Mononuclear cell (primary cell): ENCODE measurements around the gene KIF2C. TPM values are rescaled to one million over a fixed set of nuclear protein-coding genes. Genes with fewer than 3 reads are reported as not detected.
"Not testable (repeated sequence)": the region's sequence is repeated elsewhere in the genome, so short reads cannot be mapped to it uniquely, and the experiment has no call there.

Source experiments
- H3K27me3 ChIP-seq: 2 replicates; pipeline ENCODE4 v1.6.0; 2011; ENCODE audit warnings: low read length, control low read depth; ENCODE audit not compliant: insufficient read depth
- H3K4me1 ChIP-seq: 2 replicates; pipeline ENCODE4 v1.5.1; 2011; ENCODE audit warnings: mild to moderate bottlenecking, low read length, control low read depth; ENCODE audit not compliant: insufficient read depth
- H3K4me3 ChIP-seq: 2 replicates; pipeline ENCODE4 v1.5.1; 2011; ENCODE audit warnings: mild to moderate bottlenecking, low read length, moderate library complexity
- H3K9me3 ChIP-seq: 2 replicates; pipeline ENCODE4 v1.5.1; 2011; ENCODE audit warnings: low read depth, mild to moderate bottlenecking, control low read depth, low read length
- total RNA-seq: library from RNA; depleted of rRNA; stranded (reverse); fragments of >200 nt; gene quantifications from one replicate; pipeline ENCODE4 v1.2.3, GENCODE V29; 2012

Gene KIF2C
- total RNA-seq, 1 donor = 0.21 TPM

DNA sequence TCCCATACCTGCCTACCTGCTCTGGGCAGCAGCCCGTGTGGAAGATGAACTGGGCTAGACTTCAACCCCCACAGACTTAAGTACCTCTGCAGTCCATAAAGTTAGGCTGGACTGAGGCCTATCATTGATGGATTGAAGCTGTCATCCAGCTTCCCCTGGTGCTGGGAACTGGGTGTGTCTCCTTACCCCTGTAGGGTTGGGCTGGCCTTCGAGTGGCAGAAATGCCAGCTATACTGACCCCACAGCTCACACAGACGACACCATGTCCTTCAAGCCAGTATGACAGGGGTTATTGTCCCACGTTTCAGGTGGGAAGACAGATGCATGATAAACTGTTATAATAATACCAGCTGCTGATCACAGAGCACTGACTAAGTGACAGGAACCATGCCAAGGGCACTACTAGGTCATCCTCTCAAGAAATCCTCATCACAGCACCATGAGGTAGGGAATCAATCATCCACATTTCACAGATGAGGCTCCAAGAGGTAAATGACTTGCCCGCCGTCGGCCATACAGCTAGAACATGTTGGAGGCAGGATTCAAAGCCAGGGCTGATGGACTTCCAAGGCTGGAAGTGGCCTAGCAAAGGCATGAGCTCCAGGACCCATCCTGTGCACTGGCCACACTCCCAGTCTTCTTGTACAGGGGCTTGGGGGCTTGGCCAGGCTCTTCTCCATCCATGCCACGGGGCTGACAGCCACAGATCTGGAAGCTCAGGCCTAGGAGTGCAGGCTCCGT is 48.7 kb downstream of the KIF2C start, which contains the start of gene BEST4:
TSS of gene BEST4 (minus strand) at position 51 of the 741 bp plus-strand sequence. CDS start 465 bp downstream, outside the sequence.
- no peak within 1 kb of the TSS for H3K4me3 ChIP-seq
- no peaks in the 10 kb centered on the region for H3K27me3 ChIP-seq
- H3K9me3 ChIP-seq = no peaks in the 10 kb centered on the region
- peaks cover 31% of the 10 kb centered on the region for H3K4me1 ChIP-seq

- H3K27me3 ChIP-seq = no peaks in the 10 kb centered on the region
- H3K4me3 ChIP-seq = no peak overlapping the region
- no peaks in the 10 kb centered on the region for H3K9me3 ChIP-seq
- H3K4me1 ChIP-seq = peaks cover 5% of the 10 kb centered on the region
Observed at GRCh38 chr1:44790968-44791801, 51.5 kb downstream of the KIF2C start.

DNA sequence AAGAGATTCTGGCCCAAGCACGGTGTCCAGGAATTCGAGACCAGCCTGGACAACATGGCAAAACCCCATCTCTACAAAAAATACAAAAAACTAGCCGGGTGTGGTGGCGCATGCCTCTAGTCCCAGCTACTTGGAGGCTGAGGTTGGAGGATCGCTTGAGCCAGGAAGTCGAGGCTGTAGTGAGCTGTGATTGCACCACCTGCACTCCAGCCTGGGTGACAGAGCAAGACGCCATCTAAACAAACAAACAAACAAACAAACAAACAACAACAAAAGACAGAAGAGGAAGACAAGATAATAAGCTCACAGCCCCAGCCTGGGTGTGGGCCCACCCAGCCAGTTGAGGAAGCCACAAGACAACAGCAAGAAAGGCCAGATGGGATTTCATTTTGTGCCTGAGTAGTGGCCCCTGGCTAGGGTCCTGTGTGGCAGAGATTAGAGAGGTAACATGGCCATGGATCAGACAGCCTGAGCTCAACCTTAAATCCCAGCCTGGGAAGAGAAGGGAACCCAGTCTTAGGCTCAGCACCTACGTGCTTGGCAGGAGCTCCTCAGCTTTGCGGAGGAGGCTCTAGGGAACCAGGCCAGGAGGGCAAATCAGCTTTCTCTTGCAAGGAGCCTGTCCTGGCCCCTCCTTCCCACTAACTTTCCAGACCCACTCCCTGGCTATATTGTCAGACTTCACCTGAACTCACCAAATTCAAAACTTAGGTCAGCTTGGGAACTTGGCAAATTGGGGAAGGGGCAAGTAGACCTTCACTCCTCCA is 53.3 kb downstream of the KIF2C start:
- H3K9me3 ChIP-seq = no peaks in the 10 kb centered on the region
- H3K27me3 ChIP-seq = no peaks in the 10 kb centered on the region
- H3K4me3 ChIP-seq = no peak overlapping the region
- H3K4me1 ChIP-seq = no peaks in the 10 kb centered on the region

- not testable (repeated sequence) for H3K4me3 ChIP-seq, H3K27me3 ChIP-seq, H3K9me3 ChIP-seq
- H3K4me1 ChIP-seq = peaks cover 31% of the 10 kb centered on the region
Observed at GRCh38 chr1:44797886-44798285, 58.2 kb downstream of the KIF2C start.

- Histone ChIP-seq H3K4me3 (no peak overlapping the region), H3K9me3 (no peaks in the 10 kb centered on the region), H3K4me1 (peaks cover 37% of the 10 kb centered on the region), H3K27me3 (no peaks in the 10 kb centered on the region)
Observed at GRCh38 chr1:44798481-44799365, 59.1 kb downstream of the KIF2C start.

GRCh38 chr1:44799770-44800584 is 60.3 kb downstream of the KIF2C start, which contains the start of gene PLK3:
PLK3 (plus strand) TSS chr1:44800377; CDS start chr1:44800464, 87 bp downstream.
- Histone ChIP-seq H3K4me1 (peaks cover 37% of the 10 kb centered on the region), H3K9me3 (no peaks in the 10 kb centered on the region), H3K4me3 (peak within 1 kb of the TSS; percentile 87), H3K27me3 (no peaks in the 10 kb centered on the region)

- peaks cover 49% of the 10 kb centered on the region for H3K4me1 ChIP-seq
- H3K4me3 ChIP-seq = peak overlapping the region; percentile 87
- no peaks in the 10 kb centered on the region for H3K9me3 ChIP-seq
- no peaks in the 10 kb centered on the region for H3K27me3 ChIP-seq
Observed at GRCh38 chr1:44801491-44802305, 62.1 kb downstream of the KIF2C start.

DNA sequence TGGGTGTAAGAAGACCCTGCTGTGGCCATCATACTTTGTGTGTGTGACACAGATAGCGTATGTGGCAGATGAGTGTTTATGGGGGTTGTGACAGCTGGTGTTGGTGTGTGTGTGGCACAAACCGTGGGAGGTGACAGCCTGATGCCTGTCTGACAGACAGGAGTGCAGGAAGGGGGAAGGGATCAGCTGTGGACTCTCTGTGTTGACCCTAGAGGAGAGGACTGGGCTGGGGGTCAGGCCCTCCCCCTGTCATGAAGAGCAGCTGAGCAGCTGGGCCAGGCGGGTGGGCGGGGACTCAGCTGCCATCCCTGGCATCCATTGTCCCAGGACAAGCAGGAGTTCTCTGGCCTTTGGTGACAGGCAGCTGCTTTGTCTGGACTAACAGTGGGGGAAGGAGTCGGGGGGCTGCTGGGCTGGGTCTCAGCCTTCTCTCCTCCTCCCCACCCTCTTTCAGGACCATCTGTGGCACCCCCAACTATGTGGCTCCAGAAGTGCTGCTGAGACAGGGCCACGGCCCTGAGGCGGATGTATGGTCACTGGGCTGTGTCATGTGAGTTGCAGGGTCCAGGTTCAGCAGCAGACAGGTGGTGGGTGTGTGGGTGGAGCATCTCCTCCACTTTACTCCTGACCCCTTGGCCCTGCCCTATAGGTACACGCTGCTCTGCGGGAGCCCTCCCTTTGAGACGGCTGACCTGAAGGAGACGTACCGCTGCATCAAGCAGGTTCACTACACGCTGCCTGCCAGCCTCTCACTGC is 62.8 kb downstream of the KIF2C start:
- Histone ChIP-seq H3K4me1 (peaks cover 57% of the 10 kb centered on the region), H3K4me3 (peak overlapping the region; percentile 87), H3K9me3 (no peaks in the 10 kb centered on the region), H3K27me3 (no peaks in the 10 kb centered on the region)

- Histone ChIP-seq H3K4me1 (peaks cover 62% of the 10 kb centered on the region), H3K9me3 (no peaks in the 10 kb centered on the region), H3K27me3 (no peaks in the 10 kb centered on the region), H3K4me3 (no peak overlapping the region)
Observed at GRCh38 chr1:44803062-44803311, 63.4 kb downstream of the KIF2C start.

GRCh38 chr1:44803312-44804095 is 63.9 kb downstream of the KIF2C start:
- no peaks in the 10 kb centered on the region for H3K27me3 ChIP-seq
- H3K4me3 ChIP-seq = no peak overlapping the region
- no peaks in the 10 kb centered on the region for H3K9me3 ChIP-seq
- H3K4me1 ChIP-seq = peaks cover 67% of the 10 kb centered on the region

- Histone ChIP-seq H3K27me3 (no peaks in the 10 kb centered on the region), H3K4me1 (peaks cover 77% of the 10 kb centered on the region), H3K4me3 (no peak overlapping the region), H3K9me3 (no peaks in the 10 kb centered on the region)
Observed at GRCh38 chr1:44805311-44806024, 65.8 kb downstream of the KIF2C start.
